Measurements from ENCODE around the gene CPNE1.

GRCh38 chr20:35643045-35643444 lies 21.7 kb downstream of the CPNE1 start:
- TF ChIP-seq, protein P1, sequence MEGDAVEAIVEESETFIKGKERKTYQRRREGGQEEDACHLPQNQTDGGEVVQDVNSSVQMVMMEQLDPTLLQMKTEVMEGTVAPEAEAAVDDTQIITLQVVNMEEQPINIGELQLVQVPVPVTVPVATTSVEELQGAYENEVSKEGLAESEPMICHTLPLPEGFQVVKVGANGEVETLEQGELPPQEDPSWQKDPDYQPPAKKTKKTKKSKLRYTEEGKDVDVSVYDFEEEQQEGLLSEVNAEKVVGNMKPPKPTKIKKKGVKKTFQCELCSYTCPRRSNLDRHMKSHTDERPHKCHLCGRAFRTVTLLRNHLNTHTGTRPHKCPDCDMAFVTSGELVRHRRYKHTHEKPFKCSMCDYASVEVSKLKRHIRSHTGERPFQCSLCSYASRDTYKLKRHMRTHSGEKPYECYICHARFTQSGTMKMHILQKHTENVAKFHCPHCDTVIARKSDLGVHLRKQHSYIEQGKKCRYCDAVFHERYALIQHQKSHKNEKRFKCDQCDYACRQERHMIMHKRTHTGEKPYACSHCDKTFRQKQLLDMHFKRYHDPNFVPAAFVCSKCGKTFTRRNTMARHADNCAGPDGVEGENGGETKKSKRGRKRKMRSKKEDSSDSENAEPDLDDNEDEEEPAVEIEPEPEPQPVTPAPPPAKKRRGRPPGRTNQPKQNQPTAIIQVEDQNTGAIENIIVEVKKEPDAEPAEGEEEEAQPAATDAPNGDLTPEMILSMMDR (conservative IDR thresholded peaks at IDR 0.05; ENCODE audit: low read length): no peak
- no peak for TF ChIP-seq EZH2phosphoT487 (IDR thresholded peaks at IDR 0.05; ENCODE audit: borderline replicate concordance)
